ENCODE measurements around the gene TMEM200A.

- TF ChIP-seq EZH2 (IDR thresholded peaks at IDR 0.05) (no peak), POLR2AphosphoS5 (IDR thresholded peaks at IDR 0.05; ENCODE audit: borderline replicate concordance, low read depth, low read length) (no peak), FOXP2 (optimal IDR thresholded peaks at IDR 0.05; ENCODE audit: control extremely low read depth, extremely low read length, insufficient read depth) (no peak)
Observed at GRCh38 chr6:130482645-130483390, 117.0 kb downstream of the TMEM200A start.

Measured in SK-N-MC (cell line).